ENCODE results near the gene TNPO2. TPM values are rescaled to one million over a fixed set of nuclear protein-coding genes. Genes with fewer than 3 reads are reported as not detected.
"Not testable (repeated sequence)": the region's sequence is repeated elsewhere in the genome, so short reads cannot be mapped to it uniquely, and the experiment has no call there.

The TNPO2 gene
- total RNA-seq, 2 donors from 2014 or later, result 79.0 to 88.9 TPM

- no peak for DNase-seq (ENCODE audit: low spot score)
- TF ChIP-seq, protein P1, sequence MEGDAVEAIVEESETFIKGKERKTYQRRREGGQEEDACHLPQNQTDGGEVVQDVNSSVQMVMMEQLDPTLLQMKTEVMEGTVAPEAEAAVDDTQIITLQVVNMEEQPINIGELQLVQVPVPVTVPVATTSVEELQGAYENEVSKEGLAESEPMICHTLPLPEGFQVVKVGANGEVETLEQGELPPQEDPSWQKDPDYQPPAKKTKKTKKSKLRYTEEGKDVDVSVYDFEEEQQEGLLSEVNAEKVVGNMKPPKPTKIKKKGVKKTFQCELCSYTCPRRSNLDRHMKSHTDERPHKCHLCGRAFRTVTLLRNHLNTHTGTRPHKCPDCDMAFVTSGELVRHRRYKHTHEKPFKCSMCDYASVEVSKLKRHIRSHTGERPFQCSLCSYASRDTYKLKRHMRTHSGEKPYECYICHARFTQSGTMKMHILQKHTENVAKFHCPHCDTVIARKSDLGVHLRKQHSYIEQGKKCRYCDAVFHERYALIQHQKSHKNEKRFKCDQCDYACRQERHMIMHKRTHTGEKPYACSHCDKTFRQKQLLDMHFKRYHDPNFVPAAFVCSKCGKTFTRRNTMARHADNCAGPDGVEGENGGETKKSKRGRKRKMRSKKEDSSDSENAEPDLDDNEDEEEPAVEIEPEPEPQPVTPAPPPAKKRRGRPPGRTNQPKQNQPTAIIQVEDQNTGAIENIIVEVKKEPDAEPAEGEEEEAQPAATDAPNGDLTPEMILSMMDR (IDR thresholded peaks at IDR 0.05), result no peak
- Histone ChIP-seq H3K4me1 (ENCODE audit: control insufficient read depth in 1 of 2, low read depth in 2 of 2) (peaks cover 10 to 12% of the 10 kb centered on the region in 2 donors), H3K9me3 (no peaks in the 10 kb centered on the region), H3K27ac (no peak overlapping the region), H3K27me3 (replicated peaks; ENCODE audit: insufficient read depth) (no peaks in the 10 kb centered on the region), H3K4me3 (no peak overlapping the region), H3K36me3 (peaks cover 68% of the 10 kb centered on the region)
- ATAC-seq (ENCODE audit: insufficient number of reproducible peaks, low FRiP score, low read depth), result no peak
Measured at GRCh38 chr19:12715929-12716328, 7.8 kb downstream of the TNPO2 start.

DNA sequence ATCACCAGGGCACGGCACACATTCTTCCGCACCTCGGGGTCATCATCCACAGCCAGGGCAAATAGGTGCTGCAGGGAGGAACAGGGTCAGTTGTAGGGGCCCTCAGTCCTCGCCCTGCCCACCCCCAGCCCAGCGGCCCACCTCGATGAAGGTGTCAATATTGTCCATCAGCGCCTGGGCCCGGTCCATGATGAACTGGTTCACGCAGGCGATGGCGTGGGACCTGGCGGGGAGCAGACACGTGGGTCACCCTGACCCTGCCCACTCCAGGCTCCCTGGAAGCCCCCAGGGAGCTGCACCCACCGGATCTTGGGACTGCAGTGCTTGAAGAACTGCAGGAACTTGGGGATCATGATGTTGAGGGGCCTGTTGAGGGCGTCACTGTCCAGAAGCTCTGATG lies 8.6 kb downstream of the TNPO2 start:
- DNase-seq (ENCODE audit: low spot score) (no peak), ATAC-seq (ENCODE audit: insufficient number of reproducible peaks, low FRiP score, low read depth) (no peak)
- TF ChIP-seq, protein P1 (IDR thresholded peaks at IDR 0.05), result no peak
- H3K4me3 ChIP-seq, result no peak overlapping the region
- no peak overlapping the region for H3K27ac ChIP-seq
- H3K27me3 ChIP-seq (replicated peaks; ENCODE audit: insufficient read depth), result no peaks in the 10 kb centered on the region
- peaks cover 2 to 3% of the 10 kb centered on the region in 2 donors for H3K4me1 ChIP-seq (ENCODE audit: control insufficient read depth in 1 of 2, low read depth in 2 of 2)
- H3K36me3 ChIP-seq, result peaks cover 76% of the 10 kb centered on the region
- no peaks in the 10 kb centered on the region for H3K9me3 ChIP-seq

DNA sequence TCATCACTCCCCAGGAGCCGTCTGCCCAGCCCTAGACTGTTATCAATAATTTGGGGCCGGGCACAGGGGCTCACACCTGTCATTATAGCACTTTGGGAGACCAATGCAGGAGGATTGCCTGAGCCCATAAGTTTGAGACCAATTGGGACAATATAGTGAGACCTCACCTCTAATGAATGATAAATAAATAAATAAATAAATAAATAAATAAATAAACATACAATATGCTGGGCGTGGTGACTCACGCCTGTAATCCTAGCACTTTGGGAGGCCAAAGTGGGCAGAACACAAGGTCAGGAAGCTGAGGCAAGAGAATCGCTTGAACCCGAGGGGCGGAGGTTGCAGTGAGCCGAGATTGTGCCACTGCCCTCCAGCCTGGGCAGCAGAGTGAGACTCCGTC lies 10.4 kb downstream of the TNPO2 start:
- H3K4me1 ChIP-seq (ENCODE audit: control insufficient read depth in 1 of 2, low read depth in 2 of 2), result not testable (repeated sequence)

GRCh38 chr19:12712077-12712476 lies 11.7 kb downstream of the TNPO2 start:
- ATAC-seq (ENCODE audit: insufficient number of reproducible peaks, low FRiP score, low read depth); H3K4me1 ChIP-seq (ENCODE audit: control insufficient read depth in 1 of 2, low read depth in 2 of 2); DNase-seq (ENCODE audit: low spot score); H3K27ac ChIP-seq; H3K27me3 ChIP-seq (replicated peaks; ENCODE audit: insufficient read depth); H3K4me3 ChIP-seq; H3K9me3 ChIP-seq: not testable (repeated sequence)
- H3K36me3 ChIP-seq, result peaks cover 81% of the 10 kb centered on the region
- TF ChIP-seq, protein P1 (IDR thresholded peaks at IDR 0.05), result peak; percentile 17

More for the DNA sequence above, 10.4 kb downstream of the TNPO2 start:
- not testable (repeated sequence) for H3K9me3 ChIP-seq; H3K27me3 ChIP-seq (replicated peaks; ENCODE audit: insufficient read depth); ATAC-seq (ENCODE audit: insufficient number of reproducible peaks, low FRiP score, low read depth); H3K27ac ChIP-seq; H3K4me3 ChIP-seq; DNase-seq (ENCODE audit: low spot score)
- peaks cover 81% of the 10 kb centered on the region for H3K36me3 ChIP-seq

DNA sequence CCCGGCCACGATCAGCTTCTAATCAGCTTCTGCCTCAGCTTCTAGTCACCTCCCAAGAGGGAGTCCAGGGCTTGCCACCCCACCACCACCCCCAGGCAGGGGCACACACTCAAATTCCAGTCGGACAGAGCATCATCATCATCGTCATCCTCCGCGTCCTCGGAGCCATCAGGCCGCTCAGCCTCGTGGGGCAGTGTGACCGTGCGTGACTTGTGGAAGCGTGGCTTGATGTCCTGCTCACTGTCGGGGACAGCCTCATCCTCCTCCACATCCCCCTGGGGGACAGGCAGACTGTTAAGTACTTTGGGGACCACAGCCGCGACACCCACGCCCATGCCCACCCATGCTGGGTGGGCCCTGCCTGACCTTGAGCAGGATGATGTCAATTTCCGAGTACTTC lies 12.5 kb downstream of the TNPO2 start:
- Histone ChIP-seq H3K4me1 (ENCODE audit: control insufficient read depth in 1 of 2, low read depth in 2 of 2) (no peaks in the 10 kb centered on the region), H3K9me3 (no peaks in the 10 kb centered on the region), H3K4me3 (no peak overlapping the region), H3K27ac (no peak overlapping the region), H3K27me3 (replicated peaks; ENCODE audit: insufficient read depth) (no peaks in the 10 kb centered on the region), H3K36me3 (peaks cover 85% of the 10 kb centered on the region)
- TF ChIP-seq, protein P1 (IDR thresholded peaks at IDR 0.05), result no peak
- no peak for DNase-seq (ENCODE audit: low spot score)
- no peak for ATAC-seq (ENCODE audit: insufficient number of reproducible peaks, low FRiP score, low read depth)

GRCh38 chr19:12708641-12709040 lies 15.1 kb downstream of the TNPO2 start:
- H3K4me3 ChIP-seq, result no peak overlapping the region
- no peaks in the 10 kb centered on the region for H3K4me1 ChIP-seq (ENCODE audit: control insufficient read depth in 1 of 2, low read depth in 2 of 2)
- TF ChIP-seq, protein P1 (IDR thresholded peaks at IDR 0.05), result no peak
- no peak overlapping the region for H3K27ac ChIP-seq
- H3K36me3 ChIP-seq, result peaks cover 79% of the 10 kb centered on the region
- DNase-seq (ENCODE audit: low spot score) (no peak), ATAC-seq (ENCODE audit: insufficient number of reproducible peaks, low FRiP score, low read depth) (no peak)
- H3K9me3 ChIP-seq, result no peaks in the 10 kb centered on the region
- H3K27me3 ChIP-seq (replicated peaks; ENCODE audit: insufficient read depth), result no peaks in the 10 kb centered on the region
